H1 (cell line): ENCODE measurements around the gene NYAP2. TPM values are rescaled to one million over a fixed set of nuclear protein-coding genes. Genes with fewer than 3 reads are reported as not detected.

Source experiments
- BCL11A ChIP-seq, 2 experiments: IDR thresholded peaks; one replicate each; pipeline ENCODE4 v1.6.1; 2011; ENCODE audit warnings: low read depth in 2 of 2, low read length in 2 of 2, mild to moderate bottlenecking in 2 of 2
- CHD7 ChIP-seq: fragments of 300-600 bp; sonication (generic); IDR thresholded peaks from 2 replicates; pipeline ENCODE4 v1.7.1; 2012; ENCODE audit warnings: low read length, moderate library complexity, mild to moderate bottlenecking, inconsistent platforms; ENCODE audit not compliant: insufficient replicate concordance
- CTCF ChIP-seq, 3 experiments: IDR thresholded peaks; 1 replicate in 2 of 3; 2 replicates in 1 of 3; pipeline versions ENCODE4 v1.5.1 to v1.6.1; 2011; ENCODE audit warnings: low read length in 3 of 3, mild to moderate bottlenecking in 3 of 3, inconsistent platforms in 2 of 3, low read depth in 1 of 3, moderate library complexity in 1 of 3; ENCODE audit not compliant: insufficient read depth in 1 of 3; ENCODE audit errors: control extremely low read depth in 1 of 3
- KDM1A ChIP-seq: fragments of 200-600, 300-600 bp; sonication (generic); IDR thresholded peaks from 2 replicates; pipeline ENCODE4 v1.7.1; 2016; ENCODE audit warnings: mild to moderate bottlenecking, low read length, borderline replicate concordance
- KDM4A ChIP-seq: IDR thresholded peaks from one replicate; pipeline ENCODE4 v1.7.1; 2012; ENCODE audit warnings: low read depth, mild to moderate bottlenecking, moderate library complexity, low read length, inconsistent platforms; ENCODE audit not compliant: severe bottlenecking
- POU5F1 ChIP-seq: IDR thresholded peaks from 2 replicates; pipeline ENCODE4 v1.6.1; 2011; ENCODE audit warnings: low read depth, mild to moderate bottlenecking, low read length, moderate library complexity
- RBBP5 ChIP-seq: IDR thresholded peaks from 2 replicates; pipeline ENCODE4 v1.7.1; 2012; ENCODE audit warnings: low read depth, mild to moderate bottlenecking, inconsistent platforms, low read length, moderate library complexity, borderline replicate concordance
- TAF7 ChIP-seq: optimal IDR thresholded peaks from 2 replicates; pipeline ENCODE3; 2011; ENCODE audit warnings: low read depth, mild to moderate bottlenecking, inconsistent platforms, low read length, moderate library complexity, borderline replicate concordance
- TBP ChIP-seq: IDR thresholded peaks from 2 replicates; pipeline ENCODE4 v1.6.1; 2011; ENCODE audit warnings: low read depth, low read length, improper control_type of control experiment
- polyA plus RNA-seq, 7 experiments: library from polyadenylated mRNA; depleted of rRNA in 3 of 7; stranded (reverse) in 5 of 7; unstranded in 2 of 7; fragments of >200 nt in 5 of 7; fragments of 200-250 nt in 2 of 7; gene quantifications; 1 replicate in 5 of 7; 2 replicates in 1 of 7; 4 replicates in 1 of 7; pipeline versions ENCODE4 v1.2.1 to v1.2.3, GENCODE V29; 2011 to 2013; ENCODE audit warnings: missing spikeins in 2 of 7, mixed read lengths in 2 of 7
- total RNA-seq: library from RNA; stranded (reverse); fragmentation: NEBNext Ultra II Directional; extraction: Animal tissue kit (Norgen Biotek cat#: 25700); gene quantifications from 2 replicates; pipeline ENCODE4 v1.2.1, GENCODE V29; 2021

NYAP2 gene
- total and polyA plus RNA-seq, 2 of the 8 experiments (the other 6 are each of a cell fraction or from before 2014, with no cell fraction given): not detected

GRCh38 chr2:225425284-225425683, 25.8 kb downstream of the NYAP2 start (continued):
- no peak for TF ChIP-seq CHD7
- no peak for TF ChIP-seq BCL11A (IDR thresholded peaks at IDR 0.05; ENCODE audit: low read depth in 2 of 2, low read length in 2 of 2)
- TF ChIP-seq KDM1A: no peak
- no peak for TF ChIP-seq RBBP5
- no peak for TF ChIP-seq TAF7
- no peak for TF ChIP-seq CTCF (IDR thresholded peaks at IDR 0.05; ENCODE audit: control extremely low read depth in 1 of 3, insufficient read depth in 1 of 3, low read depth in 1 of 3, low read length in 3 of 3)
- no peak for TF ChIP-seq POU5F1
- TF ChIP-seq KDM4A: no peak
- no peak for TF ChIP-seq TBP
